GM21528 (cell line): Measurements from ENCODE around the gene MPHOSPH6.
A peak's percentile ranks its signal among the peaks of the same experiment; 100 is the strongest.
"Not testable (repeated sequence)": the region's sequence is repeated elsewhere in the genome, so short reads cannot be mapped to it uniquely, and the experiment has no call there.

Experiments
- ATAC-seq: cut with Tn5 transposase; IDR thresholded peaks from one replicate; pipeline ENCODE4 v1.9.1; 2021; ENCODE audit warnings: mild to moderate bottlenecking, moderate library complexity; ENCODE audit not compliant: unreplicated experiment, low FRiP score

Gene MPHOSPH6

GRCh38 chr16:82169861-82170845 lies at the start of gene MPHOSPH6:
TSS of gene MPHOSPH6 (minus strand) at chr16:82170224. CDS start at chr16:82170175, 49 bp downstream.
- ATAC-seq, result peak; percentile 97

- no peak for ATAC-seq
Observed at GRCh38 chr16:82219298-82219697, 49.3 kb upstream of the MPHOSPH6 start.

DNA sequence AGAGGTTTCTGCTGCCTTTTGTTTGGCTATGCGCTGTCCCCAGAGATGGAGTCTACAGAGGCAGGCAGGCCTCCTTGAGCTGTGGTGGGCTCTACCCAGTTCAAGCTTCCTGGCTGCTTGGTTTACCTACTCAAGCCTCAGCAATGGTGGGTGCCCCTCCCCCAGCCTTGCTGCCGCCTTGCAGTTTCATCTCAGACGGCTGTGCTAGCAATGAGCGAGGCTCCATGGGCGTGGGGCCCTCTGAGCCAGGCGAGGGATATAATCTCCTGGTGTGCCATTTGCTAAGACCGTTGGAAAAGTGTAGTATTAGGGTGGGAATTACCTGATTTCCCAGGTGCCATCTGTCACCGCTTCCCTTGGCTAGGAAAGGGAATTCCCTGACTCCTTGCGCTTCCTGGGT lies 39.3 kb upstream of the MPHOSPH6 start:
- ATAC-seq, result not testable (repeated sequence)

- no peak for ATAC-seq
Observed at GRCh38 chr16:82203198-82203597, 33.2 kb upstream of the MPHOSPH6 start.

- ATAC-seq, result no peak
Observed at GRCh38 chr16:82201926-82202325, 31.9 kb upstream of the MPHOSPH6 start.

- no peak for ATAC-seq
Observed at GRCh38 chr16:82201351-82201750, 31.3 kb upstream of the MPHOSPH6 start.

DNA sequence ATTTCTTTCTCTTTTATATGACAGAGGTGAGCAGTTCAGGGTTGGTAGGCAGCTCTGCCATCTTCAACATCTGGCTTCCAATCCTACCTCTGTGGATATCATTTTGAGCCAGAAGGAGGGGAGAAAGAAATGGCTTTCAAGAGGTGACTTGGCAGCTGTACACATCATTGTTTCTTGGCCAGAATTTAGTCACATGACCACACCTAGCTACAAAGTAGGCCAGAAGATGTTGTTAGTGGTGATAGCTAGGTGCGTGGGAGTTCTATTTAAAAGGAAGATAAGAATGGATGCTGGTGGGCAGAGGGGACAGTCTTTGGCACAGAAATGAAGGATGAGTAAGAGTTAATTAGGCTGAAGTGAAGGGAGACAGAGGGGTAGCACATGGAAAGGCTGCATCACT lies 29.2 kb upstream of the MPHOSPH6 start:
- no peak for ATAC-seq

DNA sequence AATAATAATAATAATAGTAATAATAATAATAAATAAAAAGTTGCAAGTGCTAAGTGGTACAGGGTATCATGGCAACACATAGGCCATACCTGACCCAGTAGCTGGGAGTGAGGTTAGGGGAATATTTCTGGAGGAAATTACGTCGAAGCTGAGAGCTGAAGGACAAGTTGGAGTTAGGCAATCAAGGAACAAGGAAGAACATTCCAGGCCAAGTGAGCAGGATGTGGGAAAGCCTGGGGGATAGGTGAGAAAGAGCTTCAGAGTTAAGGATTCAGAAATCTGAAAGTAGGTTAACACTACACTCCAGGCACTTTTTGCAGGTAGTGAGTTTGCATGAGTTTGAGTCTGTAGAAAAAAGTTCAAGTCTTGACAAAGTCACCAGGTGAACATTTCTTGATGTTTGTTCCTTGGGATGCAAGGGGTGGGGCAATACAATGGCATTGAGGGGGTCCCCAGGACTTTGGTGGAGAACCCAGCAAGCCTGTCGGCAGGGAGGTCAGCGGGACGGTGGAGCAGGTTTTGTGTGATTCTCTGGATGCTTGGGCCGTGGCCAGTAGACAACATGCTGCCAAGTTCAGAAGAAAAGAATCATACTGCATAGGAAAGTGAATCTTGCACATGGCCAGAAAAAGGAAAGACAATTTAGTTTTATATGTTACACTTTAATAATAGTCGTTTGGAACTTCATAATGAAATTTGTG lies 27.7 kb upstream of the MPHOSPH6 start:
- no peak for ATAC-seq

DNA sequence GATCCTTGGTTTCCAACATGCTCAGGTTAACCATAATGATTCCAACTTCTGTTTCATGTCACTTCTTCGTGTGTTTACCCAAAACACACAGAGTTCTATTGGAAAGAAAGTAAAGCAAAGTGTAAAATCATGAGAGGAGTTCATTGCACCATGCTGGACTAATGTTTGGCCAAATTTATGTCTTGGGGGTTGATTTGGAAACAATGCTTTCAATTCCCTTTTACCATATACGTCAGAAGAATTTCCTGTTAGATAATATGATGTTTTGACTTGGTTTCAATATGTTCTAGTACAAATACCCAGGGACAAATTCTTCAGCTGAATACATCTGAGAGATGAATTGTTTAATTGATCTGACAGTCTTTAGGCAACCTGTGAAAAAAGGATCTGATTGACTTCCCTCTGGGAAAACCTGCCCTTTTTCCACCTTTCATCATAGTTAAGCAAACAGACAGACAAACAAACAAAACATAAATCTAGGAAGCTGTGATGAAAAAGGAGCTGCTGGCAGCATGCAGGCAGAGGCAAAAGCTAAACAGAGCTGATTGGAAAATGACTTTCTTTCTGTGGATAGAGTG lies 26.0 kb upstream of the MPHOSPH6 start:
- no peak for ATAC-seq

DNA sequence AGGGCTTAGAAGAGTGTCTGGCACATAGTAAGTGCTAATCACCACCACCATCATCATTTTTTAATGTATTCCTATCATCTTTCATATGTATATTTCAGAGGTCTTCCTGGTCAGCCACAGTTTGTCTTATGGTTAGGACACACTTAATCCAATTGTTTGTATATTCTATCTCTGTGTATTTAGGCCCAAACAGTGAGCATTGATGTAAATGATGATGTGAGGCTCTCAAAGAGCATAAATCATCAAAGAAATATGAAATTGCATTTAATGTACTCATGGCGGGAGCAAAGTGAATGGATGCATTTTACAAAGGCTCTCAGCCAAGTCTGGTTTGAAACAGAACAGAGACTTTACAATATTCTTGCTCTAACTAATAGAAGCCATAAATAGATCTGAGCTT lies 24.1 kb upstream of the MPHOSPH6 start:
- no peak for ATAC-seq

DNA sequence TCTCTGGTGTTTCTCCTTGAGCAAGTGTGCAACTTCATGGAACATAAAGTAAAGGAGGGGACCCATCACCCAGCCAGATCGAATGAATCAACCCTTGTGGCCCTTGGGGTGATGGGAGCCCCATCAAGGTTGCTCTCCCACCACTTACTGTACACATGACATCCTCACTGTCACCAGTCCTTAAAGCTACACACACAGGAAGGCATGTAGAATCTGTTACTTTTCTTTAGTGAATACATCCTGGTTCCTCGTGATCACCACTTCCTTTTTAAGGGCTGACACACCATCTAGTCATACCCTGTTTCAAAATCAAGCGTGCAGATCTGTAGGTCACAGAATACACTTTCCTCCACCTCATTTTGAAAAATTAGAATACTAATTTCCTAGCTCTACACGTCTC lies 22.6 kb upstream of the MPHOSPH6 start:
- ATAC-seq, result no peak

DNA sequence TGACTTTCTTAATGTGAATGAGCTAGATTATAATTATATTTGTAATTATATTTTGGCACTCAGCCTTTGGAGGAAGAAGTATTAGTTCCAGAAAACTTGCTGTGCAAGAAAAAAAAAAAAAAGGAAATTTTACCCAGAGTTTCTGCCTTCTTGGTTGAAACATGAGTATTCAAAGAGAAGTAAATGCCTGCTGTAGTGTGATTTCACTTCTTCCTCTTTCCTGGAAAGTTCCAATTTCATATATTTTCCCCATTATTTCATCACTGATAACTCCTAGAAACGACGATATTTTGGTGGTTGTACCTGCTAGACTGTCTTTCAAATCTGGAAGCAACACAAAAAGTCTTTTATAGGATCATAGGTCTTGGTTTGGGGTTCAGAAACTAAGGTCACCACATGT lies 20.4 kb upstream of the MPHOSPH6 start:
- ATAC-seq, result no peak

- no peak for ATAC-seq
Observed at GRCh38 chr16:82187829-82188228, 17.8 kb upstream of the MPHOSPH6 start.

DNA sequence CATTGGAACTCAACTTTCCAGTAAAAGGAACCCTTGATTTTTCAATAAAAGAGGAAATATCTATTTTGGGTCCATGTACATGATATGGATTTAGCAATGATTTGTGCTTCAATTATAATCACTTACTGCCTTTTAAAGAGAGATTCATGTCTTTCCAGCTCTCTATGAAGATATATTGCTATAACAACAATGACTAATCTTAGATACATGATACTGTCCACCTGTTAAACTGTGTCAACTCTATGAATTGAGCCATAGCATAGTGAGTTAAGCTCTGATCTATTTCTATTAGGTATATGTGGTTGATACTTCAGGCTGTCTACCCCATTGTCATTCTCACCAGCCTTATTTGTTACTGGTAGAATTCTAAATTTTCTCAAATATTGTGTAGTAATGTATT lies 15.0 kb upstream of the MPHOSPH6 start:
- ATAC-seq, result no peak

DNA sequence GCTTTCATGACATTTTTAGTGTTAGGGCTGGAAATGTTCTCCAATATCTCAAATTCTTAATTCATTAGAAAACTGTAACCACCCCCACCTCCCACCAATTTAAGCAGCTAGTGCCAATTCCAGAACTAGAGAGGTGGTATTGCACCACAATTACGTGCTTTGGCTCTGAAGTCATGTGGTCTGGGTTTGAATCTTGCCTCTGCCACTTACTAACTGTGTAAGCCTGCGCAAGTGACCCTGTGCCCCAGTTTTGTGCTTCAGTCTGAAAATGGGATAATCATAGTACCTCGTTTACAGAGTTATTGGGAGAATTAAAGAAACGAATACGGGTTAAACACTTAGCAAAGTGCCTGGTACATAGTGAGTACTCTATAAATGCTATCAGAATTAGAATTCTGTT lies 14.2 kb upstream of the MPHOSPH6 start:
- ATAC-seq, result no peak

GRCh38 chr16:82183004-82183397 lies 13.0 kb upstream of the MPHOSPH6 start:
- ATAC-seq, result no peak

DNA sequence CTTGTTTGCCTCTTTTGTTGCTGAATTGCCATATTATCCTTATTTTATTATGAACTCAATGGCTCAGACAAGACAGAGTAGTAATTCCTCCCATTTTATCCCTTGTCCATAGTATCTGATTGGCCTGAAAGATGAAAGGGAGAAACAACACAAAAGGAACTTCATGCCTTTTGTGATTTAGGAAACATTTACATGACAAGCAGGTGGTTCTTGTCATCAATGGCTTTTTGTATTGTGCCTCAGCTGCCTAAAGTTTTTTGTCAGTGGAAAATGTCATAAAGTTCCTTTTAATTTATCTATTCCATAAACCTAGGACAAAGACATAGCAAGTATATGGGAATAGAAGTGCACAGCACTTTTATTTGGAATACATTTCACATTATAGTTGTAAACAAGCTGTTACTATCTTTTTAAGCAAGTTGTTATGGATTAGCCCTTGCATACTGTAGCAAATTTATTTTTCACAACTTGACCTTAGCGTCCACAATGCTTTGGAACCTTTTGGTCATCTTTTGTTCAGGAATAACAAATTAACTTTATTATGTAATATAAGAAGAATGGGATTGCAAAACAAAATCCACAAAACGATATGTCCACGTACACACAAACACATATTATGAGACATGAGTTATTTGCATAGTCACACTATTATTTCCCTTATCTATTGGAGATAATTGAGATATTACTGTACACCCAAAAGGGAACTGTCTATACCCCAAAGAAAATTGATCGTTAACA lies 12.4 kb upstream of the MPHOSPH6 start:
- no peak for ATAC-seq

- ATAC-seq, result no peak
Observed at GRCh38 chr16:82181461-82182185, 11.6 kb upstream of the MPHOSPH6 start.

DNA sequence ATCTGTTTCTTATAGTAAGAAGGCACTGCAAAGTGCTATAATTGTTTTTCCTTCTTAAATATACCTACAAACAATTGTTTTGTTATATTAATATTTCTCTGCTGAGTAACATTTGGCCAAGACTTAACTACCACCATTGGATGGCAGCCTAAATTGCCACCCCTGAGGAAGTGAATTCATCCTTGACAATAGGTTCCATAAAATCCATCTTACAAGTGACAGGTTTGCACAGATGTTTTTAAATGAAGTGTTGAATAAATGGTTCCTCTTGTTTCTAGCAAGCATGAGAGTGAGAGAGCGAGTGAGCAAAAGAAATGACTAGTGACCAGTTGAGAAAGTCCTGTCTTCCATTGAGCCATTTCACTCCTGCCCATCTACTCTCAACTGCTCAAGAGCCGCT lies 8.3 kb upstream of the MPHOSPH6 start:
- no peak for ATAC-seq

- no peak for ATAC-seq
Observed at GRCh38 chr16:82177555-82177954, 7.5 kb upstream of the MPHOSPH6 start.
